ENCODE results near the gene MAPT.
"Not testable (repeated sequence)": the region's sequence is repeated elsewhere in the genome, so short reads cannot be mapped to it uniquely, and the experiment has no call there.

Gene MAPT

GRCh38 chr17:46010597-46011186, 116.3 kb downstream of the MAPT start:
- no peak for DNase-seq (ENCODE audit: low read depth)
- no peak overlapping the region for H3K4me3 ChIP-seq (ENCODE audit: low read length)
- no peak for TF ChIP-seq CTCF (conservative IDR thresholded peaks at IDR 0.05; ENCODE audit: low read depth, low read length)

- H3K4me3 ChIP-seq (ENCODE audit: low read length), result no peak overlapping the region
- DNase-seq (ENCODE audit: low read depth), result no peak
- TF ChIP-seq CTCF (conservative IDR thresholded peaks at IDR 0.05; ENCODE audit: low read depth, low read length), result no peak
These were observed 117.6 kb downstream of the MAPT start for GRCh38 chr17:46011711-46012505.

- TF ChIP-seq CTCF (conservative IDR thresholded peaks at IDR 0.05; ENCODE audit: low read depth, low read length), result no peak
- H3K4me3 ChIP-seq (ENCODE audit: low read length), result no peak overlapping the region
- DNase-seq (ENCODE audit: low read depth), result no peak
These were observed 118.2 kb downstream of the MAPT start for GRCh38 chr17:46012506-46013079.

- no peak for TF ChIP-seq CTCF (conservative IDR thresholded peaks at IDR 0.05; ENCODE audit: low read depth, low read length)
- no peak for DNase-seq (ENCODE audit: low read depth)
- no peak overlapping the region for H3K4me3 ChIP-seq (ENCODE audit: low read length)
These were observed 118.8 kb downstream of the MAPT start for GRCh38 chr17:46013127-46013501.

GRCh38 chr17:46013502-46014165, 119.3 kb downstream of the MAPT start:
- DNase-seq (ENCODE audit: low read depth), result no peak
- no peak for TF ChIP-seq CTCF (conservative IDR thresholded peaks at IDR 0.05; ENCODE audit: low read depth, low read length)
- no peak overlapping the region for H3K4me3 ChIP-seq (ENCODE audit: low read length)

GRCh38 chr17:46019408-46019925, 125.1 kb downstream of the MAPT start:
- DNase-seq (ENCODE audit: low read depth); H3K4me3 ChIP-seq (ENCODE audit: low read length): not testable (repeated sequence)

GRCh38 chr17:46020023-46020761, 125.8 kb downstream of the MAPT start:
- TF ChIP-seq CTCF (conservative IDR thresholded peaks at IDR 0.05; ENCODE audit: low read depth, low read length), result no peak
- DNase-seq (ENCODE audit: low read depth), result no peak

More at GRCh38 chr17:46020023-46020761, 125.8 kb downstream of the MAPT start:
- no peak overlapping the region for H3K4me3 ChIP-seq (ENCODE audit: low read length)

Data from retinal pigment epithelial cell (primary cell).